Measurements from ENCODE around the gene UGT1A9. TPM values are rescaled to one million over a fixed set of nuclear protein-coding genes. Genes with fewer than 3 reads are reported as not detected.

Gene UGT1A9
- total and polyA plus RNA-seq, 2 donors (not counting 1 experiment from before 2014, with no cell fraction given), result not detected

- H2AFZ ChIP-seq (ENCODE audit: low read length), result no peak overlapping the region
- no peak overlapping the region for H3K4me2 ChIP-seq (ENCODE audit: extremely low read depth, insufficient read depth, low read length)
- no peak overlapping the region for H3K27ac ChIP-seq (ENCODE audit: insufficient read depth, low read length)
- H3K36me3 ChIP-seq (ENCODE audit: control insufficient read depth, insufficient read depth, low read length), result no peaks in the 10 kb centered on the region
- H3K27me3 ChIP-seq (ENCODE audit: control insufficient read depth, insufficient read depth, low read length), result no peaks in the 10 kb centered on the region
- no peak for TF ChIP-seq CTCF (conservative IDR thresholded peaks at IDR 0.05 in 1 of 2, IDR thresholded peaks at IDR 0.05 in 1 of 2; ENCODE audit: low read depth in 1 of 2, low read length in 2 of 2)
- TF ChIP-seq EZH2 (IDR thresholded peaks at IDR 0.05; ENCODE audit: low read length, missing control alignments), result no peak
- no peaks in the 10 kb centered on the region for H4K20me1 ChIP-seq (ENCODE audit: control insufficient read depth, extremely low read depth, insufficient read depth, low read length)
- H3K4me3 ChIP-seq (replicated peaks in 1 of 4; ENCODE audit: control extremely low read depth in 1 of 4, insufficient read depth in 1 of 4, low read depth in 3 of 4, low read length in 4 of 4), result no peak overlapping the region
- no peaks in the 10 kb centered on the region for H3K79me2 ChIP-seq (ENCODE audit: control insufficient read depth, insufficient read depth, low read length)
- no peak for DNase-seq (ENCODE audit: low read depth in 2 of 2)
- no peaks in the 10 kb centered on the region for H3K4me1 ChIP-seq (ENCODE audit: control insufficient read depth, extremely low read depth, insufficient read depth, low read length)
- no peak overlapping the region for H3K9ac ChIP-seq (ENCODE audit: insufficient read depth, low read length)
- no peaks in the 10 kb centered on the region for H3K9me3 ChIP-seq (ENCODE audit: control insufficient read depth, insufficient read depth, low read depth, low read length)
These were observed 8.8 kb downstream of the UGT1A9 start for GRCh38 chr2:233680361-233681045.

GRCh38 chr2:233681521-233682099 lies 9.9 kb downstream of the UGT1A9 start, which contains the start of gene UGT1A7:
Gene UGT1A7, plus strand, starts transcription at chr2:233681901. Its CDS starts 37 bp downstream, at chr2:233681938.
- H3K27ac ChIP-seq (ENCODE audit: insufficient read depth, low read length), result no peak within 1 kb of the TSS
- no peak within 1 kb of the TSS for H3K9ac ChIP-seq (ENCODE audit: insufficient read depth, low read length)
- no peaks in the 10 kb centered on the region for H3K4me1 ChIP-seq (ENCODE audit: control insufficient read depth, extremely low read depth, insufficient read depth, low read length)
- no peaks in the 10 kb centered on the region for H3K36me3 ChIP-seq (ENCODE audit: control insufficient read depth, insufficient read depth, low read length)
- H3K4me2 ChIP-seq (ENCODE audit: extremely low read depth, insufficient read depth, low read length), result no peak within 1 kb of the TSS
- H3K4me3 ChIP-seq (replicated peaks in 1 of 4; ENCODE audit: control extremely low read depth in 1 of 4, insufficient read depth in 1 of 4, low read depth in 3 of 4, low read length in 4 of 4), result no peak within 1 kb of the TSS
- no peaks in the 10 kb centered on the region for H3K79me2 ChIP-seq (ENCODE audit: control insufficient read depth, insufficient read depth, low read length)
- no peak within 1 kb of the TSS for H2AFZ ChIP-seq (ENCODE audit: low read length)
- no peak for TF ChIP-seq CTCF (conservative IDR thresholded peaks at IDR 0.05 in 1 of 2, IDR thresholded peaks at IDR 0.05 in 1 of 2; ENCODE audit: low read depth in 1 of 2, low read length in 2 of 2)
- no peak for TF ChIP-seq EZH2 (IDR thresholded peaks at IDR 0.05; ENCODE audit: low read length, missing control alignments)
- H3K9me3 ChIP-seq (ENCODE audit: control insufficient read depth, insufficient read depth, low read depth, low read length), result no peaks in the 10 kb centered on the region
- H3K27me3 ChIP-seq (ENCODE audit: control insufficient read depth, insufficient read depth, low read length), result no peaks in the 10 kb centered on the region
- DNase-seq (ENCODE audit: low read depth in 2 of 2), result no peak
- H4K20me1 ChIP-seq (ENCODE audit: control insufficient read depth, extremely low read depth, insufficient read depth, low read length), result no peaks in the 10 kb centered on the region

- no peaks in the 10 kb centered on the region for H3K27me3 ChIP-seq (ENCODE audit: control insufficient read depth, insufficient read depth, low read length)
- no peaks in the 10 kb centered on the region for H3K36me3 ChIP-seq (ENCODE audit: control insufficient read depth, insufficient read depth, low read length)
- no peaks in the 10 kb centered on the region for H3K4me1 ChIP-seq (ENCODE audit: control insufficient read depth, extremely low read depth, insufficient read depth, low read length)
- H2AFZ ChIP-seq (ENCODE audit: low read length), result no peak overlapping the region
- no peaks in the 10 kb centered on the region for H4K20me1 ChIP-seq (ENCODE audit: control insufficient read depth, extremely low read depth, insufficient read depth, low read length)
- no peaks in the 10 kb centered on the region for H3K79me2 ChIP-seq (ENCODE audit: control insufficient read depth, insufficient read depth, low read length)
- DNase-seq (ENCODE audit: low read depth in 2 of 2), result no peak
- no peaks in the 10 kb centered on the region for H3K9me3 ChIP-seq (ENCODE audit: control insufficient read depth, insufficient read depth, low read depth, low read length)
- H3K4me2 ChIP-seq (ENCODE audit: extremely low read depth, insufficient read depth, low read length), result no peak overlapping the region
- no peak overlapping the region for H3K4me3 ChIP-seq (replicated peaks in 1 of 4; ENCODE audit: control extremely low read depth in 1 of 4, insufficient read depth in 1 of 4, low read depth in 3 of 4, low read length in 4 of 4)
- TF ChIP-seq CTCF (conservative IDR thresholded peaks at IDR 0.05 in 1 of 2, IDR thresholded peaks at IDR 0.05 in 1 of 2; ENCODE audit: low read depth in 1 of 2, low read length in 2 of 2) (no peak), EZH2 (IDR thresholded peaks at IDR 0.05; ENCODE audit: low read length, missing control alignments) (no peak)
- H3K9ac ChIP-seq (ENCODE audit: insufficient read depth, low read length), result no peak overlapping the region
- no peak overlapping the region for H3K27ac ChIP-seq (ENCODE audit: insufficient read depth, low read length)
These were observed 12.9 kb downstream of the UGT1A9 start for GRCh38 chr2:233684640-233685039.

Measured in fibroblast of lung (primary cell).